ENCODE data around the gene PCK2.
A peak's percentile ranks its signal among the peaks of the same experiment; 100 is the strongest.

PCK2 gene

DNA sequence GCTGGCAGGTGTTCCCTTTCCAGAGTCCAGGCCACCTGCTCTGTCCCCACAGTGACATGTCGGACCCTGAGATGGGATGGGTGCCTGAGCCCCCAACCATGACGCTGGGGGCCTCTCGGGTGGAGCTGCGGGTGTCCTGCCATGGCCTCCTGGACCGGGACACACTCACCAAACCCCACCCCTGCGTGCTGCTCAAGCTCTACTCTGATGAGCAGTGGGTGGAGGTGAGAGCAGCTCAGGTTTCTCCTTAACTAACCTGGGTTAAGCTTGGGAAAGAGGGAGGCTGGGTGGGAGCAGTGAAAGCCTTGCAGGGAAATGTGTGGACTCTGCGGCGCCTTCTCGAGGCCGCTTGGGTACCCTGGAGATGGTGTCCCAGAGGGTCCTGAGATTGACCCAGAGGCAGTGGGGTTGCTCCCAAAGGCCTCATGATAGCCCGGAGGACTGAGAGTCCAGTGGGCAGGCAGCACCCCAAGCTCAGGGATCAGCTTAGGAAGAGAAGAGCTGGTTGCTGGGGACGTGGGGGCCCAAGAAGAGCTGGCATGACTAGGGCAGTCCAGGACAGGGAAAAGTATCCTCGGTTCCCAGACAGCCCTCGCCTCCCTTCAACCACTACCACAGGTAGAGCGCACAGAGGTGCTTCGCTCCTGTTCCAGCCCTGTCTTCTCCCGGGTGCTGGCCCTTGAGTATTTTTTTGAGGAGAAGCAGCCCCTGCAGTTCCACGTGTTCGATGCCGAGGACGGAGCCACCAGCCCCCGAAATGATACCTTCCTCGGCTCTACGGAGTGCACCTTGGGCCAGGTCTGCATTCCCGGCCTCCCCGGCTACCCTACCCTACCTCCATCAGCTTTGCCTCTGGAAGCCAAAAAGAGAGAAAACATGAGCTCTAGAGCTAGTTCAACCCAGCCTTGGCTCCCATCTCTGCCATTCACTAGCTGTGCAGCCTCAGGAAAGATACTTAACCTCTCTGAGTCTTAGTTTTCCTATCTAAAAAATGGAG, 20.9 kb upstream of the PCK2 start:
- intact Hi-C loops (cut with DNase I), result no loop called here

DNA sequence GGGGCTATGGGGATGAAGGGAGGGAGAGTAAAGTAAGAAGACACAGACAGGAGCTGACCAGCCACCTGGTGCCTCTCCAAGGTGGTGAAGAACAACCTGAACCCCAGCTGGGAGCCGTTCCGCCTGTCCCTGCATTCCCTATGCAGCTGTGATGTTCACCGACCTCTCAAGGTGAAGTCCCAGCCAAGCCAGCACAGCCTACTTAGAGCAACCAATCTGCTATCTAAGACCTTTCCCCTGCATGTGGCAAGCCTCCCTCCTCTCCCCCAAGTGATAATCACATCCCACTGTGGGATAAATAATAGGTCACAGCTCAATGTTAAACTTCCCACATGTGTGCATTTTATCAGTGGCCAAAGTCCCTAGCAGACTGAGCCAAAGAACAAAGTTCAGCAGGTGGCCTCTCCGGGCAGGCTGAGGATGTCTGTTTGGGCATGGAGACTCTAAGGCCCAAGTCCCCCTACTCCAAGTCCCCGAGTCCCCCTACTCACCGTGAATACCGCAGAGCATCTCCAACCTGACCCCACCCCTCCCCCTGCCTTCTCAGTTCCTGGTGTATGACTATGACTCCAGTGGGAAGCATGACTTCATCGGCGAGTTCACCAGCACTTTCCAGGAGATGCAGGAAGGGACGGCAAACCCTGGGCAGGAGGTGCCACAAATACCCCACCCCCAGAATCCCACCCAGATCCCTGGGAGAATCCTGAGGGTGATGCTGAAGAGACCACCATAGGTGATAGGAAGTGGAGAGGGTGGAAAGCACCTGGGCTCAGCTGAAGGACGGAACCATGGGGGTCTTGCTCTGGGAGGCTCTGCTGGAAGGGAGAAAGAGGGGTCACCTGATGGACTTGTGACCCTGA, 19.3 kb upstream of the PCK2 start:
- intact Hi-C loops (cut with DNase I), result no loop called here
- peak in 2 of 10 donors; percentile 12 to 17 for DNase-seq

More for the DNA sequence above, 20.9 kb upstream of the PCK2 start:
- peak in 2 of 10 donors; percentile 59 to 78 for DNase-seq

DNA sequence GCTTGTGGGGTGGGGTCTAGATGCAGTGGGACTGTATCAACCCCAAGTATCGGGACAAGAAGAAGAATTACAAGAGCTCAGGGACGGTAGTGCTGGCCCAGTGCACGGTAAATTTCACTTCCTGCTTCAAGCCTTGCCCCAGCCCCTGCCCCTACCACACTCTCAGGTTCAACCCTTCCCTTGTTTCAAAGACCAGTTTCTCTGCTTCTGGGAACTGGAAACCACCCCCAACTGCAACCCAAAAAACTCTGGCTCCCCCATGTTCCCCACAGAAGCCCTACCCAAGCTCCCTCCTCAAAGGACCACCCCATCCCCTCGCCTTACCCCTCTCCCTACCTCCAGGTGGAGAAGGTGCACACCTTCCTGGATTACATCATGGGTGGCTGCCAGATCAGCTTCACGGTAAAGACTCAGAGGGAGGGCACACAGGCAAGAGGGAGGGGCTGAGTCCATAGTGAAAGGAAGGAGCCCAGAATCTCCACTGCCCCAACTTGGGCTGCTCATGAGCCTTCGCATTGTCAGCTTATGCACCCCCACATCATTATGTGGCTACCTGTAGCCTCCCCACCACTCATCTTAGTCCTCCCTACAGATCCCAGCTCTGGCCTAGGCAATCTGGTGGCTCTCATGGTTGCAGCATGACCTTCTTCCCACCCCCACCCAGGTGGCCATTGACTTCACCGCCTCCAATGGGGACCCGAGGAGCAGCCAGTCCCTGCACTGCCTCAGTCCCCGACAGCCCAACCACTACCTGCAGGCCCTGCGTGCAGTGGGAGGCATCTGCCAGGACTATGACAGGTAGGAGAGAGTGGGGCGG, 18.4 kb upstream of the PCK2 start:
- DNase-seq, result peak in 2 of 10 donors; percentile 51
- intact Hi-C loops (cut with DNase I), result no loop called here

DNA sequence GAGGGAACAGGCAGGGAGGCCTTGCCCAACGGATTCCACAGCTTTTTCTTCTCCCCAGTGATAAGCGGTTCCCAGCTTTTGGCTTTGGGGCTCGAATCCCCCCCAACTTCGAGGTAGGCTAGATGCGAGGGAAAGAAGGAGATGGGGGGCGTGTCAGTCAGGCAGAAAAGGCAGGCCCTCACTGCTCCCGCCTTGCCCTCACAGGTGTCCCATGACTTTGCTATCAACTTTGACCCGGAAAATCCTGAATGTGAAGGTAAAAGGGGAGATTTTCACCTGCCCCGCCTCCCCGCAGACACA, 17.9 kb upstream of the PCK2 start:
- intact Hi-C loops (cut with DNase I), result no loop called here
- no peak for DNase-seq

DNA sequence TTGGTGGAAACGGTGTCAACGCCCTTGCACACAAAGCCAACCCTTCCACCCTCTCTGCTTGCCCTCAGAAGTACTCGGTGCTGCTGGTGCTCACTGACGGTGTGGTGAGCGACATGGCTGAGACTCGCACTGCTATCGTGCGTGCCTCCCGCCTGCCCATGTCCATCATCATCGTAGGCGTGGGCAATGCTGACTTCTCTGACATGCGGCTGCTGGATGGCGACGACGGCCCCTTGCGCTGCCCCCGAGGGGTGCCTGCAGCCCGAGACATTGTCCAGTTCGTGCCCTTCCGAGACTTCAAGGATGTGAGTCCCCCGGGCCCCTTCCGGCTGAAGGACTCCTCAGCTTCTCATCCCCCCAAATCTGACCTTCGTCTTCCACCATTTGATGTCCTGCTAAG, 17.0 kb upstream of the PCK2 start:
- intact Hi-C loops (cut with DNase I), result no loop called here
- peak in 2 of 10 donors; percentile 47 to 83 for DNase-seq

DNA sequence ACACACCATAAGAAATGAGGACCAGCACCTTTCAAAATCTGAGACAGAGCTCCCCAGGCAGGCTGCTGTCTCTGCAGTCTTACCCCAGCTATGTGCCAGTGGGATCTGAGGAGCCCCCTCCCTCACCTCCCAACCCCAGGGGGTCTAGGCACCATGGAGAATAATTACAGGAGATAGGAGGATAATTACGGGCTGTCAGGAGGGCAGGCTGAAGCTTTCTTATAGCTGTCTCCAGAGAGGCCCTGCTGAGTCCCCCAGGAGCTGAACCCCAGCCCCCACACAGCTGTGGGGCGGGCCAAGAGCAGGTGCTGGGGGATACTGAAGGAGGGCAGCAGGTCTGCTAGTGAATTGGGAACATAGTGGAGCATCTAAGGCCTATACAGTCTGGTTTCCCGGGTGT, 16.0 kb upstream of the PCK2 start:
- intact Hi-C loops (cut with DNase I), result no loop called here
- DNase-seq, result peak in 2 of 10 donors; percentile 14 to 32

DNA sequence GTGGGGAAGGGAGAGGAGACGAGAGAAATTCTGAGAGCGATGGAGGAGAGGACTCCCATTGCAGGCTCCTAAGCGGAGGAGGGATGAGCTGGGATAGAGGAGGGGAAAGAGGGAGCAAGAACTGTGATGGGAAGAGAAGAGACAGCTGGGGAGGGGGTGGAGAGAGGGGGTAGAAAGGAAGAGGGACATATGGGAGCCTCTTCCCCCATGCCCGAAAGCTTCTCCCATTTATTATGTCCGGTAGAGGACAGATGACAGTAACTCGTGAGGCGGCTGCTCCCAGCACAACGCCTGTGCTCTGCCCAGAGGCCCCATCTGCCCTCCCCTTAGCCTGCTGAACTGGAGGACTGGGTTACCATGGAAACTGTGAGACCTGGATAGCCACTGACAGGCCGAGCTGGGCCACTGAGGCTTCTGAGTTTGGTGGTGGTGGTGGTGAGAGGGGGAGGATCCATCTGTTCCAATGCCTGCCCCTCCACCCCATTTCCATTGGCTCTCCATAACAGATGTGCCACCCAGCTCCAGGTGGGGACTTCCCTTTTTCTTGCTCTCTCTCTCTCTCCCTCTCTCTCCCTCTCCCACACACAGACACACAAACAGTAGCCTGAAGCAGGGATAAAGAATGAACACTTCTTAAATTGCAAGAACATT, 14.5 kb upstream of the PCK2 start:
- peak in 3 of 10 donors; percentile 27 to 87 (median 81) for DNase-seq
- intact Hi-C loops (cut with DNase I), result no loop called here

DNA sequence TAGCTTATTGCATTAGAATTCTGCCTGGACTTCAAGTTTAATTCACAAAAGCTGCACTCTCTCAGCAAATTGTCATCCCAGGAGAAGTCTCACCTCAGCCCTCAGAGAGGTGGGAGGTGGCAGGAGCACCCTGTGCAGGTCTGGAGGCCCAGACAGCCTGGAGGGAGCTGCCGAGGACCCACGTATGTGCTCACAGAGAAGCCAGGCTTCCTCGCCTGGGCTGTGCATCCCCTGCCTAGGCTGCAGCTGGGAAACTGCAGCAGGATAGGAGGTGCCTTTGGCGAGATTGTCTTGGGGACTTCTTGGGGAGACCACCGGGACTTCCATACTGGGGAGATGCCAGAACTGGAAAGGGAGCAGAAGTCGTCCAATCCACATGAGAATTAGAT, 14.0 kb upstream of the PCK2 start:
- intact Hi-C loops (cut with DNase I), result no loop called here
- peak in 2 of 10 donors; percentile 77 to 86 for DNase-seq

DNA sequence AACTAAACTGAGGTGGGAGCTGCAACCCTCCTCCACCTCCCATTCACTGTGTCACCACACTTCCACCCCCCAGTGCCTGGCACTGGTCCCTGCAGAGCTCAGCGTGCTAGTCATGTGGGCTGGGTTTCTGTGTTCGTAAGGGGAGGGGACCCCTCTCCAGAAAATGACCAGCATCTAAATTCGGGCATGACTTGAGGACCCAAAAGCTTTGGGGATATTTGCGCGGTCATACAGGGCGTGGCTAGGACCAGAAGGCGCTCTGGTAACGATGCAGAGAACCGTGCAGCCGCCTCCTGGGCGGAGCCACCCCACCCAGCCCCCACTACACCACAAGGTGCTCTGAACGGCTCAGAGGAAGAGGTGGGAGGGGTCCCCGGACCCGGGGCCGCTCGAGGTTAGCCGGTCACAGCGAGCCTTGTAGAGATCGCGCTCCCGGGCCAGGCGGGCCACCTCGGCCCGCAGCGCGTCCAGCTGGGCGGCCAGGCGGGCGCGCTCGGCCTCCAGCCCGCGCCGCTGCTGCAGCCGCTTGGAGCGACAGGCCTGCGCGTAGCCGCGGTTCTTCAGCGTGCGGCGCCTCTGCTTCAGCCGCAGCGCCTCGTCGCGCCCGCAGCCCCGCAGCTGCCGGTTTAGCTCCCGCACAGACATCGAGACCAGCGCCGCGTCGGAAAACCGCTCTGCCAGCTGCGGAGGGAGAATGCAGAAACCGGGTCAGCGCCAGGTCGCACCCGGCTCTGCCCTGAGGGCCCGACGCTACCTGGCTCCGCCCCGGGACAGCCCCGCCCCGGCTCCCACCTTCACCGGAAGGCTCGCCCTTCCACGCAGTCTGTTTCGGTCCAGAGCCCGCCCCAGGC, 13.0 kb upstream of the PCK2 start:
- intact Hi-C loops (cut with DNase I), result no loop called here
- DNase-seq, result peak; percentile 42 to 91 (median 54)

DNA sequence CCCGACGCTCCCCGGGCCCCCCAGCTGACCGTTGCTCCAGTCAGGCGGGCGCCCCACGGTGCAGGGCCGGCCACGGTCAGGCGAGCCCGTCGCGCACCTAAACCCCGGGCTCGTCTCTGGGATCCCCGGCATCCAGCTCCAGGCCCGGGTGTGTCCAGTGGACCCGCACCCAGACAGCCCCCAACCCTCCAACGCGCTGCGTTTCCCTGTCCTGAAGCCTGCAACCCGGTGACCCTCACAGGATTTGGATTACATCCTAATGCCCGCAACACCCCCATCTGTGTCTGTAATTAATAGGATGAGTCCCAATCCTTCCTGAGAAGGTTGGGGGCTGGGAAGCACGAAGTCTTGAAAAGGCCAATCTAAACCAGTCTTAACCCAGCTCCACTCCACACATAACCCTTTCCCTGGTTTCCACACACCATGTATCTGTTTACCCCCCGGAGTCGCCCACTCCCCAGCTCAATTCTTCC, 12.3 kb upstream of the PCK2 start:
- intact Hi-C loops (cut with DNase I), result no loop called here
- no peak for DNase-seq

DNA sequence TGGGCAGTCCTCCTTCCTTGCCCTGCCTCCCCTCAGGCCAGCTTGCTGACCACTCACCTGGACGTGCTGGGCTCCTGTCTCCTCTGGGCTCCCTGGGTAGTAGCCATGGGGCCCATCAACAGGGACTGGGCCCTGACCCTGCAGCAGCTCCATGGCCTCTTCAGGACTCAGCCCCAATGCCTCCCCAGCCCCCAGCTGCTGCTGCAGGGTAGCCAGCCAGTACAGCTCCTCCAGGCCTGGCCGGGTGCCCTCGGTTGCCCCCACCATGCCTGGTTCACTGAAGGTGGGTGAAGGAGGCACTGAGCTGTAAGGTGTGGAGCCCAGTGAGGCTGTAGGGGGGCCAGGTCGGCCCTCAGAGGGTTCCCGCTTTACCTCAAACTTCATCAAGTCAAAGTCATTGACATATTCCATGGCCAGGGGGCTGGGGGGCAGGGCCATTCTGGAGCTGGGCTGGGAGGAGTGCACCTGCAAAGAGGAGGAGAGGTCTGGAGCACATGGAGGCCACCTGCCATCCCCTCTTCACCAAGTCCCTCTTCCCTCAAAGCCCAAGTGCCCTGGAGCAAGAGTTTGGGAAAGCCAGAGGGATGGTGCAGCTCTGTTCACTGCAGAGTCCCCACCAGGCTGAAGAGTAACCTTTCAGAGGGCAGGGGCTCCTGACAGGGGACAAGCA, 11.6 kb upstream of the PCK2 start:
- intact Hi-C loops (cut with DNase I), result no loop called here
- peak in 3 of 10 donors; percentile 39 to 72 (median 70) for DNase-seq

DNA sequence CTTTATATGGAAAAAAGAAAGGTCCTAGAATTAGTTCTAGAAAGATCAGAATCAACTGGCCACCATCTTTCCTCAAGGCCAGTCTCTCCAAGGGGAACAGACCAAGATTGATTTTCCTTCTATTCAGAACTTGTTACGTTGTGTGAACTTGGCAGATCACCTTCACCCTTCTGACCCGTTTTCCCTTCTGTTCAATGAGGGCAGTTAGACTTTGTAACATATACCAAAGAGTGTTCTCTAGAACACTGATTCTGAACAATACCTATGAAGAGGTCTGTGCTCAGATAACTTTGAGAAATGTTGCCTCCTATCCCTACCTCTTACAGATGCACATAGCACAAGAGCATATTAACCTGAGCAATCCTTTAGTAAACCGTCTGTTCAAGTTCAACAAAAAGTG, 10.6 kb upstream of the PCK2 start:
- intact Hi-C loops (cut with DNase I), result no loop called here
- DNase-seq, result no peak

DNA sequence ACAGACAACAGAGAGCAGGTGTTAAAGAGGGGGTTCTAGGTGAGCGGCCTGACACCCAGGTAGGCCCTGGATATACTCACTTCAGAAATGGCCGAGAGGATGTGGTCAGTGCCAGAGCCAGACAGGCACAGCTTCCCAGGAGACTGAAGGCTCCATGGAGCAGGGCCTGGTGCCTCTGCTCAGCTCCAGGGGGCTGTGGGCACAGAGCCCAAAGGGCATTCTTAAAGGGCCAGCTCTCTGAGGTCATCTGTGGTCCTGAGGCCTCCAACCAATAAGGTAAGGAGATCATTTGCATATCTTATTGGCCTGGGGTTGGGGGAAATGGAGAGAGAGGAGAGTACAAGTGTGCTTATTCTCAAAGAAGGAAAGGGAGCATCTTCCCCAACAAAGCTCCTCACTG, 9.7 kb upstream of the PCK2 start:
- DNase-seq, result peak in 2 of 10 donors; percentile 17 to 24
- intact Hi-C loops (cut with DNase I), result no loop called here

DNA sequence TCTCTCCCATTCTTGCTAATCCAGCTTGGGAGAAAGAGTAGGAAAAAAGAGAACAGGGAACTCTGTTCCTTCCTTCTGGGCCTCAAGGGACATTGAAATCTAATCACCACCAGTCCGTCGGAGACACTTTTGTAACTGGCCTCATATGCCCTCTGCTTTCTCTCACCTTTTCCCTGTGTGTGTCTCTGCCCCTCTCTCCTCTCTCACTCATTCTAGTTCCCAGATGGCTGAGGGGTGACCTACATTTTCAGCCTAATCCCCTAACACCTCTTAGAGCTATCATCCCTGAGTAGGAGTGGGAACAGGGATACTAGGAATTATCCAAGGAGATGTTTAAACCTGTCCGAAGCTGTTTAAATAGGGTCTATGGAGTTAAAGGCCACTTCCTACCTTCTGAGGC, 8.9 kb upstream of the PCK2 start:
- DNase-seq, result peak in 1 of 10 donors; percentile 2
- intact Hi-C loops (cut with DNase I), result no loop called here

DNA sequence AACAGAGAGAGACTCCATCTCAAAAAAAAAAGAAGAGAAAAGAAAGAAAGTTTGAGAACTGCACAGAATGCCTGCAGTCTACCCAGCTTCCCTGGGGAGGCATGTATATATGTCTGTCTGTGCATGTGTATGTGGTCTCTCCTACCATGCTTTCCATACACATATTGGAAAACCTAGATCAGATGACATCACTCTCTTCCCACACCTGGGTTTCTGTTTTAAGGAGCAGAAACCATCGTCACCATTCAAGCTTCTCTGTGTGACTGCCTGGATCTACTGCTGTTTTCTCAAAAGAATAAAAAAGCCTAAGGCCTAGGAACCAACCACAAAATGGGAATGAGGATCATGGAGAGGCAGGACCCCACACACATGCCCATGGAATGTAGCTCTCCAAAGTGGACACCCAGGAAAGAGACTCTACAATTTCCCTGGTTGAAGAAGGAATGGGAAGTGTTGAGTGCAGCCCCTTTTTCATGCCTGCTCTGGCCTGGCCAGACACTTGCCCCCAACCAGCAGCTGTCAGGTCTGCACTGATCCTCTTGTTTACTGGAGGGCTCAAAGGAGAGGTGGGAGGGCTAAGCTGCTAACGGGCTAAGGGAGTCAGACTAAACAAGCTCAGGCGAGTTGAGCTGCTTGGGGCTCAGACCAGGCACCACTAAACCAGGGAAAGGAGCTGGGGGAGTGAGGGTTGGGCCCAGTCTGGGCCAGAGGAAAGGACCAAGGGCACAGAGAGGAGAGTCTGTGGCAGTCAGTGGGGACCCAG, 7.7 kb upstream of the PCK2 start:
- peak in 1 of 10 donors; percentile 53 for DNase-seq
- intact Hi-C loops (cut with DNase I), result no loop called here

DNA sequence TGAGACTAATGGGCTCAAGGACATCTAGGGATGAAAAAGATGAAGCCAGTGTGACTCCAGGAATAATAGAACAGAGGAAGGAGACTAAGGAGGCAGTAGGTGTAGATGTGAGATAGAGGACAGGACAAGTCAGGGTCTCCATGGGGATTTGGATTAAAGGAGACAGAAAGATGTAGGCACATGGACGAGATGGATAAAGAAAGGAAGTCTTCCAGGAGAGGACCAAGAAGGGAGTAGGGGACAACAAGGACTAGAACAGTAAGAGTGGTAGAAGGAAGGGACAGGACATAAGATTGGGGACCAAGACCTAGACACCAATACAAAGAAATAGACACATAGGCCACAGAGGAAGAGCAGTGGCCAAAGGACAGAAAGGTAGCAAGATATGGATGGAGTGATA, 7.1 kb upstream of the PCK2 start:
- no peak for DNase-seq
- intact Hi-C loops (cut with DNase I), result no loop called here

DNA sequence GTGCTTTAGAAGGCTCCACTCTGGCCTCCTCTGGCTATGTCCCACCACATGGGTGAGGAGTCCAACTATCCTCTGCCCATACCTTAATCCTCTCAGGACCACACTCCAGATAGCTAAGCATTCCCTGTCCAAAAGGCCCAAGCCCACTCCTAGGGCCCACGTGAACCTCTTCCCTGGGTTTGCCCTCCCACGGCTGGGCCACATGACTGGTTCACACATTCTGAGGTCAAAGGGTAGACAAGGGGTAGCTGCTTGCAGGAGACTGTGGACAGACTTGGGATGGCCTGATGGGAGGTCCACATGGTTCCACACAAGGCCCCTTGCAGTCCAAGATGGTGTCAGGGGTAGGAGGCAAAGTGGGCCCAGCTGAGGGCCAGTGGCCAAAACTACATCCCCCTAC, 6.0 kb upstream of the PCK2 start:
- intact Hi-C loops (cut with DNase I), result no loop called here
- peak in 2 of 10 donors; percentile 8 to 11 for DNase-seq

DNA sequence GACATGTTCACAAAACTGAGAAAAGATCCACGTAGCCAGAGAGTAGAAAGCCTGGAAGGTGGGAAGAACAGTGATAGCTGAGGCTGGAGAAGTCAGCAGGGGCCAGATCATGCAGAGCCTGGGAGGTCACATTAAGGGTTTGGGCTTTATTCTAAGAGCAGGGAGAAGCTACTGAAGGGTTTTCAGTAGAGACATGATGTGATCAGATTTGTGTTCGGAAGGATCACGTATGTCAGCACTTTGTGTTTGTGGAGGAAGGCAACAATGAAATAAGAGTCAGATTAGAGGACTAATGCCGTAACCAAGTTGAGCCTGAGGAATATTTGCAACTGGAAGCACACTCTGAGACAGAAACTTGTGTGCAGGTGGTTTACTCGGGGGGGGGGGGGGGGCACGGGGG, 4.2 kb upstream of the PCK2 start:
- intact Hi-C loops (cut with DNase I), result loop anchor here (1.0 to 5.0 kb wide), 2 partner anchors 38 to 76 kb away; partner anchors contain the start of gene CARMIL3
- no peak for DNase-seq
